HG03139 (cell line): ENCODE measurements around the gene NOS1AP.

Experiments used
- ATAC-seq: cut with Tn5 transposase; IDR thresholded peaks from one replicate; pipeline ENCODE4 v1.9.1; 2021; ENCODE audit not compliant: unreplicated experiment

Gene NOS1AP

GRCh38 chr1:162360237-162360873, 290.9 kb downstream of the NOS1AP start:
- no peak for ATAC-seq

- no peak for ATAC-seq
Measured at GRCh38 chr1:162360874-162361260, 291.4 kb downstream of the NOS1AP start.

DNA sequence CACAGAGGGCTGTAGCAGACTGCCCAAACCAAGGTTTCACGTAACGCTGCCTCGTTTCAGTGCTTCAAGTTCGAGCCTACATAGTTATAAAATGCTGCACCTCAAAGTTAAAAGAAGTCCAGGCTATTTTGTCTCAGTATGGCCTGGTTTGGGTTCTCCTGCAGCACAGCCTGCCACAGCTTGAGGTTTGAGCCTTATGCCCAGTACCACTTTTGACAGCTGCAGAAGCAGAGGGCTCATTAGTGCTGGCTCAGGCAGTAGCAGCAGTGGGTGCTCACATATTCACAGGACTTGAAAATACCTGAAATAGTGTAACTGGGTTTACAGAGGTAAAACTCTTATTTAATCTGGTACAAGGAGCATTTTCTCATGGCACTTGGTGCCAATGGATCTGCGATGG, 291.9 kb downstream of the NOS1AP start:
- ATAC-seq, result peak; percentile 33

GRCh38 chr1:162363823-162364222, 294.3 kb downstream of the NOS1AP start:
- no peak for ATAC-seq

DNA sequence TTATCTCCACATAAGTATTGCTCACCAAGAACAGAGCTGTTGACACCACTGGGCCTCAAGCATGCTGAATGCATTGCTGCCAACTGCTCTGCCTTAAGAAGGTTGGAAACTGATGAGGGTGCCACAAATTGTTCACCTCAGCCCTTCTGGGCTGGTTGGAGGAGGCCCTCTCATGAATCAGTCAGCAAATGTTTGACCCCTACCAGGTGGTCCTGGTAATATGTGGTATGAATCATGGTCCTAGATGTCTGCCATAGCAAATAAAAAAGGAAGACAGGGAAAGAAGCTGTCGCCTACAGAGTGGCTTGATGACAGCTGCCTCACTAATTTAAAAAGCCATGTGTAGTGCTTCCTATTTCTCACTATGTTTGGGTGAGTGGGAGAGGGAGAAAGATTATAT, 295.0 kb downstream of the NOS1AP start:
- no peak for ATAC-seq

GRCh38 chr1:162365284-162366020, 296.0 kb downstream of the NOS1AP start:
- ATAC-seq, result no peak

- ATAC-seq, result no peak
Measured at GRCh38 chr1:162366149-162366548, 296.7 kb downstream of the NOS1AP start.

DNA sequence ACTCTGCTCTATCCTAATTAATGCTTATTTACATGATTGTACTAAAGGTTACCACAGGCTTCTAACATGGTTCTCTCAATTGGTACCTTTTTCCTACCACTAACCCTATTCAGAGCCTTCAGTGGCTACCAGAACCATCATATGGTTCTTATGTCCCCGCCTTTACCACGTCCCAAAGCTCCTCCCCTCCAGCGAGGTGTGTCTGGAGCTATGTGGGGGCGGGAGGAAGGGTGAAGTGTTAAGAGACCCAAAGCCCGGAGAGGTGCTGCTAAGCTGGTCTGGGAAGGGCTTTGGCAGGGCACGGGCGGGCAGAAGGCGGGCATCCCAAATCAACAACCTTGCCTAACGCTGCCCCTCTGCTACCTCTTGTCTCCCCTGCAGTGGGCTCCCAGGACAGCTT, 297.2 kb downstream of the NOS1AP start:
- no peak for ATAC-seq

GRCh38 chr1:162367073-162367472, 297.6 kb downstream of the NOS1AP start:
- no peak for ATAC-seq

GRCh38 chr1:162367772-162368171, 298.3 kb downstream of the NOS1AP start:
- ATAC-seq, result no peak

- no peak for ATAC-seq
Measured at GRCh38 chr1:162368451-162368850, 299.0 kb downstream of the NOS1AP start.

- no peak for ATAC-seq
Measured at GRCh38 chr1:162369571-162369970, 300.1 kb downstream of the NOS1AP start.

DNA sequence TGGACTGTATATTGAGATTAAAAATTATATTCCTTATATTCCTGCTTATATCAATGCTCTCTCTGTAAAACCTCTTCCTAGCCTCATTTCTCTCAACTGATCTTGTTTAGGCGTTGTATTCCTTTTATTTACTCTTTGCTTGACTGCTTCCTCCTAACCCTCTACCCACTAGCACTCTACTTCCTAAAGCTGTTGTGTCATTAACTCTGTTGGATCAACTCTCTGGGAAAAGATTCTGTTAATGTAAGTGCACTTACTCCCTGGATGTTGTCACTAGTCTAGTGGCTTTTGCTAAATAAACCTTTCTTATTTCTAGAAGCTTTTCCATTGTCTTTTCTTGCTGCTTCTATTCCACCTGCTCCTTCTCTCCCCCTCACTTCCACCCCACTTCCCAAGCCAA, 300.7 kb downstream of the NOS1AP start:
- no peak for ATAC-seq

GRCh38 chr1:162370721-162371120, 301.2 kb downstream of the NOS1AP start:
- ATAC-seq, result no peak

DNA sequence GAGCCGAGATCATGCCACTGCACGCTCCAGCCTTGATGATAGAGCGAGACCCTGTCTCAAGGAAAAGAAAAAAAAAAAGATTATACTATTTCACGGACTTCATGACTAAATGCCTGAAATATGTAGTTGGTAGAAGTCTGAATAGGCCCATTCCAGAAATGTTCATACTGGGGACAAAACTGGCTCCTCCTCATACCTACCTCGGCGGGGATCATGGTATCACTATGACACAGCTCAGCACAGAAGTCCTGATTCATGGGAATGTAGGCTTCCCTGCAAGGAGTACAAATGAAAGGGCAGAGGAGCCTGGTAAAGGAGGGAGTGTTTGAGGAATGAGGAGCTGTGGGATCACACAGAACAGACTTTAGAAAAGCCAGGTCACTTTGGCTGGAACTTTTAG, 302.1 kb downstream of the NOS1AP start:
- no peak for ATAC-seq

DNA sequence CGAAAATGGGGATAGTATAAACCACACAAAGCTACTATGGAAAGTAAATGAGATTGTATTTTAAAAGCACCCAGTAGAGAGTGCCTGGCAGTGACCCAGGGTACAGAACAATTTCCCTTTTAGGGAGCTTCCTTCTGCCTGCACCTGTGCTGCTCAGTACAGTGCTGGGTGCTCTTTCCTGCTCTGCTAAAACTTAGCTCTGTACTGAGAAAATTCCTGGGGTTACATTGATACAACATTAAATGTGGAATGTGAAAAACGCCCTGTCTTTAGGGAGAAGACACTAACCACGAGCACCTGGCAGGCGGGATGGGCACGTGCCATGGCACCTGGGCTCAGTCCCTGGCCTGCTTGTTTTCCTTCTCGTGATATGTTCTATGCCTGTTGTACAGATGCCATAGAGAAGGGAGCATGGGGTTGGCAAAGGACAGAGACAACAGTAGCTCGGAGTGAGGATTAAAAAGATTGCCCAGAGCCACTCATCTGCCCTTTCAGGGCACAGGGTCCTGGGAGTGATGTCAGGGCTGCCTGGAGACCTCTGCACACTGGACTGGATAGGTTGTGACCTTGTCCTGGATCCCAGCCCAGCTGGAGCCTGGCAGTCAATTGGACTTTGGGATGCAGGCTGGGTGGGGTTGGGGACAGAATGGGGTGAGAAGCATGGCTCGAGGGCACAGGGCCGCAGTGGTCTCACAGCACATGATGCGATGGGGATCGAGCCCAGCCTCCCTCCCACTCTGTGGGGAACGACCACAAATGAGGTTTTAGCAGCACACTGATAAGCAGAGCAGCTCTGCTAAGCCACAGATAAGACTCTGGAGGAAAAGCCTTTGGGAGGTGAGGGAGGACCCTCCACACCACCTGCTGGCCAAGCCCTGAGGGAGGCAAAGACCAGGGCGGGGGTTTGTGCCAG, 302.9 kb downstream of the NOS1AP start:
- ATAC-seq, result no peak

GRCh38 chr1:162373072-162373427, 303.6 kb downstream of the NOS1AP start:
- ATAC-seq, result no peak

GRCh38 chr1:162373541-162374260, 304.2 kb downstream of the NOS1AP start:
- ATAC-seq, result no peak

DNA sequence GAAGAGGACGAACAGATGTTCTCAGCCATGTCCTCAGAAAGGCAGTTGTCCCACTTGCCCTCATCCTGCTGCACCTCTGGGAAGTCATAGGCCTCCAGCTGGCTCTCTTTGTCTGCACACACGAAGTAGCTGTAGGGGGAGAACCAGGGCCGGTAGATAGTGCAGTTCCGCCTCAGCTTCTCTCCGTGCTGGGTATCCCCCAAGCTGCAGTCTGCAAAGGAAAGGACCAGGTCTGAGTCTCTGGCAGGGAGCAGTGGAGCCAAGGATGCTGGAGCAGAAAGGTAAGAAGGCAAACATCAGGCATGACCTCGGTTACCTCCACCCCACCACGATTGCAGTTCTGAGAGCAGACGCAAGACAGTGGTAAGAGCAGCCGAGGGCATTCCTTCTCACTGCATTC, 304.9 kb downstream of the NOS1AP start:
- no peak for ATAC-seq

GRCh38 chr1:162375463-162375862, 306.0 kb downstream of the NOS1AP start:
- ATAC-seq, result no peak

- no peak for ATAC-seq
Measured at GRCh38 chr1:162376691-162377090, 307.2 kb downstream of the NOS1AP start, which contains the start of gene SPATA46. SPATA46 (minus strand) TSS chr1:162376854; CDS start chr1:162376790, 64 bp downstream.
